Mucosa of gallbladder (tissue), 1 donor: ENCODE data around the gene ZKSCAN3. TPM values are rescaled to one million over a fixed set of nuclear protein-coding genes. Genes with fewer than 3 reads are reported as not detected.
"Not testable (repeated sequence)": the region's sequence is repeated elsewhere in the genome, so short reads cannot be mapped to it uniquely, and the experiment has no call there.

Experiments used
- DNase-seq: peaks from one replicate; pipeline ENCODE4 v3.0.0-alpha.2; 2020; ENCODE audit warnings: low spot score
- total RNA-seq: library from RNA; stranded (reverse); gene quantifications from one replicate; pipeline ENCODE4 v1.2.1, GENCODE V29; 2021
- donor health status: DM: no; HTN: no; CAD: no.

The ZKSCAN3 gene
- total RNA-seq, result 8.6 TPM

DNA sequence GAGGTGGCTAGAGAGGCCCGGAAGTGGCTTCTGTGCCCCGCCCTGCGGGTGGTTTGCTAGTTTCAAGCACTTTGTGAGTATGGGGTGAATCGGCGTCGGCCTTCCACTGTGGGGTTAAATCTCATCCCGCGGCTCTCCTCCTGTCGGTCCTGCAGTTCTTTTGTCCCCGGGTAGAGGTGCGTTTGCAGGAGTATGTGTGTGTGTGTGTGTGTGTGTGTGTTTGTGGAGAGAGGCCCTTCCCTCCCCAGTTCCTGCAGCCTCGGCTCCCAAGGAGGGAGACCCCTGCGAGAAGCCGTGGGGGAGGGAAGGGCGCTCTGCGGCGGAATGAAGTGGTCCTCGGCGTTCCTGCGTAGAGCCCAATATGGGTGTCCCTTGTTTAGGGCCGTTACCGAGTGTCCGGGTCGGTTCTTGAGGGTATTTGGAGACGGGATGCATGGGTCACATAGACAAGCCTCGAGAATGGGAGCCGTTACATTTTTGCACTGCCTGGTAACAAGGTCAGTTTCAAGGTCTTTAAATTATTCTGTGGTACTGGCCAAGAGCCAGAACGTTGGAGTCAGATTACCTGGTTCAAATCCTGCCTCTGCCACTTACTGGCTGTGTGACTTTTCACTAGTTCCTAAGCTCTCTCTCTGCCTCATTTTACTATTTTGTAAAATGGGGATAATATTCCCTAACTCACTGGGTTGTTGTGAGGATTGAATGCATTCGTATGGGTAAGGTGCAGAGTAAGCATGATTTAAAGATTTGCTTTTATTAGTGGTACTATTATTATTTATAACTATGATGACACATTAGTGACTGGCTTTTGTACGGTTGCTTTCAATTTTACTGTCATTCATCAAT lies at the start of gene ZKSCAN3:
Gene ZKSCAN3 (plus strand): TSS at position 56 of the 846 bp plus-strand sequence. CDS start 9,640 bp downstream, outside the sequence.
- peak; percentile 85 for DNase-seq

DNA sequence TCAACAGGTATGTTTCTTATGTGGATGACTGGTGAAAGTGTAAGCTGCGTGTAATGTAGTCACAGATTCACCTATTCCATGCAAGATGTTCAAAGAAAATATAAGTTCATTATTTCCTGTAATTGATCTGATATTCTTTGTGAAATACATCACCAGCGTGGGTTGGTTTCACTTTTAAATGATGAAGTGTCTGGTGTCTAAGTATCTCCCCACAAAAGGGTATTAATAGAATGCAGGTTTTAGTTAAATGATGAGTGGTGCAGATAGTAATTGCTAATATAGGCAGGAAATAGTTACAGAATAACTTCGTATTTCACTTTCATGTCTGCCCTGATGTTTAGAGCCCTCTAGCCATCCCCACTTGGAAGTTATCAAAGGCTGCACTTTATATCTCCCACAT lies 46.2 kb upstream of the ZKSCAN3 start:
- DNase-seq, result no peak

DNA sequence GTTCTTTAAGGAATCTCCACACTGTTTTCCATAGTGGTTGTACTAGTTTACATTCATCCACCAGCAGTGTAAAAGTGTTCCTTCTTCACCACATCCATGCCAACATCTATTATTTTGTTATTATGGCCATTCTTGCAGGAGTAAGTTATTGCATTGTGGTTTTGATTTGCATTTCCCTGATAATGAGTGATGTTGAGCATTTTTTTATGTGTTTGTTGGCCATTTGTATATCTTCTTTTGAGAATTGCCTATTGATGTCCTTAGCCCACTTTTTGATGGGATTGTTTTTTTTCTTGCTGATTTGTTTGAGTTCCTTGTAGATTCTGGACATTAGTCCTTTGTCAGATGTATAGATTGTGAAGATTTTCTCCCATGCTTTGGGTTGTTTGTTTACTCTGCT lies 43.4 kb upstream of the ZKSCAN3 start:
- not testable (repeated sequence) for DNase-seq

DNA sequence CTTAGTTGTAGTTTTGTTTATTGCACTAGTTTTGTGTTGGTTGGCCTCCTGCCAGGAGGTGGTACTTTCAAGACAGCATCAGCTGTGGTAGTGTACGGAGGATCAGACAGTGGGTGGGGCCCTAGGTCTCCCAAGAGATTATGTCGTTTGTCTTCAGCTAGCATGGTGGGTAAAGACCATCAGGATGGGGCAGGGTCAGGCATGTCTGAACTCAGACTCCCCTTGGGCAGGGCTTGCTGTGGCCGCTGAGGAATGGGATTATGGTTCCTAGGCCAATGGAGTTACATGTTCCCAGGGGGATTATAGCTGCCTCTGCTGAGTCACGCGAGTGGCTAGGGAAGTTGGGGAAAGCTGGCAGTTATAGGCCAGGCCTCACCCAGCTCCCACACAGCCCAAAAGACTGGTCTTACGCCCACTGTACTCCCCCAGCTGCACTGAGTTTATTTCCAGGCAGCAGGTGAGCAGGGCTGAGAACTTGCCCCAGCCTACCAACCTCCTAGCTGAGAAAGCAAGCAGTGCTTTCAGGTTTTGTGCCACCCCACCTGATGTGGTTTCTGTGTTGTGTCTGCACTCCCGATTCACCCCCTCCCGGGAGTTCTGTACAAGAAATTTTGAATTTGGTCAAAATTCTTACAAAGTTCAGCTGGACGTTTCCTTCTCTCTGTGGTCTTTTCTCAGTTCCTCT lies 38.5 kb upstream of the ZKSCAN3 start:
- no peak for DNase-seq

DNA sequence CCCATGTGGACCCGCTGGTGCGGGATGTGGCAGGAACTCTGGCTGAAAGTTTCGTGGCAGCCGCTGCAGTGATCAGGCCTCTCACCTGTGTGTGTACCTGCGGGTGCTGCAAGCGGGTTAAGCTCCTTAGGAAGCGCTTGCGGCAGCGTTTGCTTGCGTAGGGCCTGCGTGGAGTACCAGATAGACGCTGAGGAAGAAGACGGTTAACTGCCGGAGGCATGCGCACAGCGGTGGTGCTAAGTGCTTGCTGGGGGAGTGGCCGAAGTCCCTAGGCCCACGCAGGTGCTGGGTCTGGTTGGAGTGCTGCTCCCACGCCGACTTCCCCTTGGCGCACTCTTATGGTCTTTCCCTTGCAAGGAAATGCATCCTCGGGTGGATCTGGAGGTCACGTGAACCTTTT lies 36.8 kb upstream of the ZKSCAN3 start:
- no peak for DNase-seq

DNA sequence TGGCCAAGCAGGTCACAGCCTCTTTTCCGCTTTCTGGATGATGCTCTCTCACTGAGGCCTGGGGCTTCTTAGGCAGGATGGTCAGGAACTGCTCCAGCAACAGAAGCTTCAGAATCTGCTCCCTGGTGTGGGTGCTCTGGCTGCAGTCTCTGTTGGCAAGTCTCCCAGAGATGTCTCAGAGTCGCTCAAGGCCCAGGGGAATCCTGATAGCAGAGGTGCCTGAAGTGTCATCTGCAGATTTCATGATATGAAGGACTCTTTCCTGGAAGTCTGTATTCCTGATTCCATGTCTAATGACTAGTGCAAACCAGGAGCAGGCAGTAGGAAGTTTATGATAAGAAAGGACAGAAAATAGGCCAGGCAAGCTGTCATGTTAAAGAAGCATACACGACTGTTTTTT lies 34.1 kb upstream of the ZKSCAN3 start:
- no peak for DNase-seq

DNA sequence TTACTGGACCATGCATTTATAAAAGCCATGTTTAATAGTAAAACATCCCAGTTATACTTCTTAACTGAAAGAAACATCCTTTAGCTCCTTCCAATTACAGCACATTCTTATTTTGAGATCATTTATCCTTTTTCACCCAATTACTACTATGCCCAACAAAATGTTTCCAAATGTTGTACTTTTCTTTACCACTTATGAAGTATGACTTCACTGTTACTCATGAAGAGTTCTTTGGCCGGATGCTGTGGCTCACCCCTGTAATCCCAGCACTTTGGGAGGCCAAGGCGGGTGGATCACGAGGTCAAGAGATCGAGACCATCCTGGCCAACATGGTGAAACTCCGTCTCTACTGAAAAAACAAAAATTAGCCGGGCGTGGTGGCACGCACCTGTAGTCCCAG lies 31.9 kb upstream of the ZKSCAN3 start:
- DNase-seq, result not testable (repeated sequence)

DNA sequence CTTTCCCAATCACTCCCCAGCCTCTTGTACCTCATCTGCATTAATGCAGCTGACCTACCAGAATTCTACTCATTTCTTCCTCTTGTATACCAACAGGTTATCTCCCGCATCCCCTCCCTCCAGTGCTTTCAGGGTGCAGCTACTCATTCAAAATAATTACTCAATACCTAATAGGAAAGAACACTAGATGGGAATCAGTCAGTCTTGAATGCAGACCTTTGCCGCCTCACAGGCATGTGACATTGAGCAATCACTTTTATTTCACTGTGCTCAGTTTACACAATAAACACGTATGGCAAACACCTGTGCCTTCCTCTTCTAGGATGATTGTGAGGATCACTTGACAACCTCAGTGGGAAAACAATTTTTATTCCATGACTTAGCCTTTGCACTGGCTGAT lies 27.1 kb upstream of the ZKSCAN3 start:
- DNase-seq, result no peak

DNA sequence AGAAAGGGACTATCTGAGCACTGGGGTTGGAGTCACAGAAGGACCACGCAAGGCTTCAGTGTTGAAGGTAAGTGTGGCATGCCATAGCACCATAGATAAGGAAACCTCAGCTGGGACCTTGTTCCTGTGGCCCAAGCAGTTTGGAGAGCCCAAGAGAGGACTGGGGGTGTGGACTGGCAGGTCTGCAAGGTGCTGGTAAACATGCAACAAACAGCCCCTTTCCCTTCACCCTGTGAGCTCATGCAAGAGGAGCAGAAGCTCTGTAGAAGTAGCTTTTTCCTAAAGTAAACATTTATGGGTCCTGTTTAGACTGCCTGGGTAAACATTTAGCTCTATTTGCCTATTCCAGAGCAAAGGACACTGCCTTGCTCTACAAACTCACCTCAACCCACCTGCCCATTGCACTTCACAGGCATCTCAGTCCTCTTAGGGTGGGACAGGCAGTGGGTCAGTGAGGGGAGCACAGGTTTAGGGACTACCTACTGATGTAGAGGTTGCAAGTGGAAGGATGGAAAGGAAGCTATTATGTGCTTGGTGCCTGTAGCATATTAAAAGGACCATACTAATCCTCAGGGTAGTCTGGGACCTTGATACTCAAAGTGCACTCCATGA lies 25.8 kb upstream of the ZKSCAN3 start:
- DNase-seq, result no peak

DNA sequence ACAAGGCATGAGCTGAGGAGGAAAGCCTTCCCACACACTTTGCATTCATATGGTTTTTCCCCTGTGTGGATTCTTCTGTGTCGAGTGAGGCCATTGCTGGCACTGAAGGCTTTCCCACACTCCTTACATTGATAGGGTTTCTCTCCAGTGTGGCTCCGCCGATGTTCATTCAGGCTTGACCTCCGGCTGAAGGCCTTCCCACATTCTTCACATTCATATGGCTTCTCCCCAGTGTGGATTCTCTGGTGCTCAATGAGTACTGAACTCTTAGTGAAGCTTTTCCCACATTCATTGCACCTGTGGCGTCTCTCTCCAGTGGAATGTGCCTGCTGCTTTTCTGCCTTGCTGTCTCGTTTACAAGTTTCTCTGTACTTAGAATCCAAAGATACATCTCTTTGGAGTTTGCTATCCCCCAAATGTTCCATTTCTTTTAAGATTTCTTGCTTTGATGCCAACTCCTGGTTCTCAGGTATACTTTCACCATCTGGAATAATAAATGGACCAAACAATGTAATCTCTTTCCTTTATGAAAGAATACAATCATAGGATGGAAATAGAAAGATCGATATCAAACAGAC lies 23.3 kb upstream of the ZKSCAN3 start:
- no peak for DNase-seq

DNA sequence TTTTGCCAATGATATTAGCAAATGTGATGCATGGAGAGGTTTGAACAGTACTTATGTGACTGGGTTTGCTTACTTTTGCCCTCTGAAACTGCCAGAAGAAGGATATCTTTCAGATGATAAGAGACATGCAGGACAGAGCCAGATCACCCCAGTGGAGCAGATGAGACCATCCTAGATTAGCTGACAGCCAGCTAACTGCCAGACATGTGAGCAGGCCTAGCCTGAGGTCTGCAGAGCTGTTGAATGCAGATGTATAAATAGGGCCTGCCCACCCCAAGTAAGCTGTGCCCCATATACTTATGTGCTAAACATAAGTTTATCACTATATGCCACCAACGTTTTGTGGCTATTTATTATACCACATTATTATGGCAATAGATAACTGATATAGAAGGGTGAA lies 19.7 kb upstream of the ZKSCAN3 start:
- DNase-seq, result no peak

DNA sequence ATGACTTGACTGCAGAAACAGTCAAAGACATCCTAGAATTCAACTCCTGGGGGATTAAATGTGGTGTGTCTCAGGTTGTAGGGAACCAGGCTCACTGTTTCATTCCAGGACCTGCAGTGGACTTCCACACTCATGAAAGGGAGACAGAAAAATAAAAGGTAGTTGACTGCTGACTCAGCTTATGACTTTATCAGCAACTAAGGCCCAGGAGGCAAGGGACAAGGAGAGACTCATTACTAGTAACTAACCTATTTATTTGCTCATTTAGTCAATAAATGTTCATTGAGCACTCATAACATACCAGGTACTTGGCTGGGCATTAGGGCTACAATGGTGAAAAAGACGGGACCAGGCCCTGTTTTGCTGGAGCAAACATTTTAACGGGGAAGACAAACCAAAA lies 16.7 kb upstream of the ZKSCAN3 start:
- no peak for DNase-seq

DNA sequence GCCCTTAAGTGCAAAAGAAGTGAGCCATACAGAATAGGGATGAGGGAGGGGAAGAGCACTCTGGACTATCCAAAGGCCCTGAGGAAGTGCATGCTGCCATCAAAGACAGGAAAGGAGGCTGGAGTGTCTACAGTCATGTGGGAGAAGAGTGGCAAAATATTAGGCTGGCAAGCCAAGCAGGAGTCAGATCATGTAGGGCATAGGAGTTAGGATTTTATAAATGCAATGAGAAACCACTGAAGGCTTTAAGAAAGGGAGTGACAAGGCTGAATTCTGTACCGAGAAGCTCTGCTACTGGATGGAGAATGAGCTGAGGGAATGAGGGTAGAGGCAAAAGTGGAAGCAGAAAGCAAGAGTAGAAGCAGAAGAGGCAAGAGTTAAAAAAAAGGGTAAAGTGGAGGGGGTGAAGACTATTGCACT lies 16.1 kb upstream of the ZKSCAN3 start:
- DNase-seq, result no peak

DNA sequence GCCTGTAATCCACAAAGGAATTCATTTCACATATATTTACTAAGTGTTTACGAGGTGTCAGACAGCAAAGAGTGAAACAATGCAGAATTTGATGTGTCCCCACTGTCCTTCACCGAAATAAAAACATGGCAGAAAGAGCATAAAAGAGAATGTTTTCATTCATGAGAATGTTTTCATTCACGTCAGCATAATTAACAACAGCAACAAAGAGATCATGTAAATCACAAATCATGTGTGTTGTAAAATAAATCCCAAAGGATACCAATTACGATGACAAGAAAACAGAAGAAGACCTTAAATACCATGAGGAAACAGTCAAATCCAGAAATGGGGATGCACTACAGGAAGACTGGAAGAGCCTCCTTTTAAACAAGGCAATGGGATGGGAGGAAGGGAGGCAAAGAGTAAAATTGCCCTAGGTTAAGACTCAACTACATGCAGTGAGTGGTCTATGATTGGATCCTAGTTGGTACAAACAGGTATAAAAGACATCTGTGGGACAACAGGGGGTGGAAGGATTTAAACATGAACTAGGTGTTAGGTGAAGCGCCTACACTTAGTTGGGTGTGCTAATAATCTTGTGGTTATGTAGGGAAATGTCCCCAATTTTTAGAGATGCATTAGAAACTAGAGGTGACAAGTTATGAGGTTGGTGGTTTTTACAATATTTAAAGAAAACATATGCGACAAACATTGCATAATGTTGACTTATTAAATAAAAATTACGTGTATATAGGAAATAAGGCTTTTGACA lies 15.3 kb upstream of the ZKSCAN3 start:
- DNase-seq, result no peak

DNA sequence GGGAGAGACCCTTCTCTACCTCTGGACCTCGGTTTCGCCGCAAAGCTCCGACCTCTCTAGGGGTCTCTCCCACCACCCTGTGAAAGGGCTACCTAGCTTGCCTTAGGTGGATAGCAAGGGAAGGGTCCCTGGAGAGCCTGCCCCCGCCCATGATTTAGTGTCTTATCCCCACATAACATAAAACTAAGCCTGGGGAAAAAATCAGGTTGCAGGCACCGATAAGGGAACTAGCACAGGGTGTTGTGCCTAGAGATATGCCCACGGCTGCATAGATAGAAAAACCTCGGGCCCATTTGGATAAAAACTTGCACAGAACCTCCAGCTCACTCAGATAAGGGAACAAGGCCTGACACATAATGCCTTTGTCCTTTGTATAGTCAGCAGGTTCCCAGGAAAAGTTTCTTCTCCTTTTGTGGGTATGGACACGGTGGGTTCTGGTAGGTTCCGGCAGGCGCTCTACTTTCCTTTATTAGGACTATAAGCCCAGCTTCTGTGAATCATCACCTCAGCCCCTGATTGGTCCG lies 14.6 kb upstream of the ZKSCAN3 start:
- no peak for DNase-seq

DNA sequence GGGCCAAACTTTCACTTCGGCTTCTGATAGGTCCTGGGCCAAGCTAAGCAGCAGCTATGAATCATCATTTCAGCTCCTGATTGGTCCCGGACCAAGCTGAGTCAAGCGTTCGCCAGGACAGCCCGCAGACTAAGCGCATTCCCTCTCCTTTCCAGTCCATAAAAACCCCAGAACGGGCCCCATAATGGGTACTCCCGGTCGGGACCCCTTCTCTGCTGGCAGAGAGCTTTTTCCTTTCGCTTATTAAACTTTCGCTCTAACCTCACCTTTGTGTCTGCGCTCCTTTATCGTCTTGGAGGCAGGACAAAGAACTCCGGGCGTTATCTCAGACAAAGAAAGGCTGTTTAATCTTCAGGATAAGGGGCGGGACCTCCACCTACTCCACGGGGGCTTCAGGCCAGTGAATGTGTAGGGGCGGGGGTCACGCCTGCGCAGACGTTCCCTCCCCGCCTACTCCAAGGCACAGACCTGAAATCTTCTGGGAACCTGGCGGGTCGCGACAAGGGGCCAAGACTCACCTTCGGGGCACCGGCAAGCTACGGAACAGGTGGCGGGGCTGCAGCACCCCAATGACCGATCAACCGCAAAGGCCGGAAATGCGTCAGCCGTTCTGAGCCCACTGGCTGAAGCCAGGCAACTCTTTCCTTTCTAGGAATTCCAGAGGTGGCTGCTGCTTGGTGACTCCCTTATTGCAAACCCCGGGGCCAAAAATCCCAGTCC lies 14.0 kb upstream of the ZKSCAN3 start, which contains the start of gene ZSCAN31:
Gene ZSCAN31 (minus strand): TSS at position 585 of the 720 bp plus-strand sequence. CDS start 6,465 bp downstream, outside the sequence.
- peak; percentile 97 for DNase-seq

DNA sequence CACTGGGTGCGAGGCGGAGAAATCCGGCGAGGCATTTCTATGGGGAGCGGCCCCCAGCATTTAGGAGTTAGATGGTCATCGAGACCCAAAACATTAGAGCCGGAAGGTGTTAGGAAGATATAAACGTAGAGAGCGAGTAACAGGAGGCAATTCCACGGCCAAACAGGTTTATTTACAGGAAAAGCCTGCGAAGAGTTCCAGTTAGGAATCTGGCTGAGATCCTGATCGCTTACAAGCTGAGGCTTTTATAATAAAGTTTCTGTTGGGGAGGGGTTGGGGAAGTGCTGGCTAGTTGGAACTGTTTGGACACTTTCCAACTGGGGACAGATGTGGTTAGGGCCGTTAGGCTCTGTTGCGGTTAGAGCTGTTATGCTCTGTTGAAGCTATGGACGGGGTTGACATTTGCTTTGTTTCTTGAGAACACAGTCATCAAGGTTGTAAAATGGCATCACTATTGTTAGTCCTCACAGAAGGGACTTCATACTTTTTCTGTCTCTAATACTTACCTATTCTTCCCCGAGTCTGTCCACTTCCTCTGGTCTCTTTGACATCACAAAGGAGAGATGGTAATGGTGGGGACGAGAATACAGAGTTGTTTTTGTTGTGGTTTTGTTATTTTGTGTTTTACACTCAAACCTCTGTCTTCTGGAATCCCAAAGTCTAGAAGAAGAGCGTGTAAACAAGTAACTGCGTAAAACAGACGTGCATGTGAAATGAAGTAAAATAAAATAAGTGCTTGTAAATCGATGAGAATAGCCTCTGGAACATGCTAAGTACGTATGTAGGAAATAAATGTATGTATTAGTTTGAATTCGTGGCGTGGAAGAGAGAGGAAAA lies 13.2 kb upstream of the ZKSCAN3 start:
- peak; percentile 37 for DNase-seq

DNA sequence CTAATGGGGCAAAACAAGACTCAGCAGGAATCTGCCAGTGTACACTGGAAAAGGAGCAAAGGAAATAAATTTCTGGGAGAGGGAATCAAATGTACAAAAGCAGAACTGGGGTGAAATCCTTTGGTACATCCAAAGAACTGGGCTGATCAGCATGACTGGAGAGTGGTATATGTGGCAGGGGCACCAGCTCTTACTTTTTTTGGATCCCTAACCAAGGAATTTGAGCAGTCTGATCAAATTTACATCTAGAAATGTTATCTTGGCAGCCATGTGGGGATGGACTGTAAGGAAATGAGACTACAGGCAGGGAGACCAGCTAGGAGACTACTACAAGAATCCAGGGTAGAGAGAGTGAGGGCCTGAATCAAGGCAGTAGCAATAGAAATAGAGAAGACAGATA lies 12.6 kb upstream of the ZKSCAN3 start:
- DNase-seq, result no peak

DNA sequence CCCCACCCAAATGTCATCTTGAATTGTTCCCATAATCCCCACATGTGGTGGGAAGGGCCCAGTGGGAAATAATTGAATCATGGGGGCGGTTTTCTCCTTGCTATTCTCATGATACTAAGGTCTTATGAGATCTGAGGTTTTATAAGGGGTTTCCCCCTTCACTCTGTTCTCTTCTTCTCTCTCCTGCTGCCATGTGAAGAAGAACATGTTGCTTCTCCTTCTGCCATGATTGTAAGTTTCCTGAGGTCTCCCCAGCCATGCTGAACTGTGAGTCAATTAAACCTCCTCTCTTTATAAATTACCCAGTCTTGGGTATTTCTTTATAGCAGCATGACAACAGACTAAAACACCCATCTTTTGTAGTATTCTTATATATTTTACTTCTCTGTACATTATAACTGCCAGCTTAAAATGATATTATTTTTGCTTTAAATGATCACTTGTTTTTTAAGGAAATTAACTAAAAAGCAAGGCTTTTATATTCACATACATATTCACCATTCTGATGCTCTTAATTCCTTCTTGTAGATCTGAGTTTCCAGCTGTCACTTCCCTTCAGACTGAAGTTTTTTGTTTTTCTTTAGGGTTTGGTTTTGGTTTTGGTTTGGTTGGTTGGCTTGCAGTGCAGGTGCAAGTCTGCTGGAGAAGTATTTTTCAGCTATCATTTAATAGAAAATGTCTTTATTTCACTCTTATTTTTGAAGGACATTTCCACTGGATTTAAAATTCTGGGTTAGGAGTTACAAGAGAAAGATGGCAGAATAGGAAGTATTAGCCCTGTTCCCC lies 9.2 kb upstream of the ZKSCAN3 start:
- DNase-seq, result no peak
